PC-3 (cell line): ENCODE measurements around the gene PDLIM7. TPM values are rescaled to one million over a fixed set of nuclear protein-coding genes. Genes with fewer than 3 reads are reported as not detected.

Experiments
- ATAC-seq: fragments of 200-7000 bp; cut with Tn5 transposase; 2 replicates; pipeline ENCODE4 v1.9.1; 2020; ENCODE audit warnings: mild to moderate bottlenecking, moderate library complexity
- BruUV-seq: library from RNA; stranded (reverse); fragments of 400-500 nt; replicated peaks from 2 replicates; lab custom pipeline; 2021; lab: Mats Ljungman, UMichigan
- CTCF ChIA-PET: fragments of 300-600 bp; sonication (Branson Sonifier 250); formaldehyde crosslinking; loops from one replicate; lab custom pipeline; 2022; ENCODE audit warnings: antibody characterized with exemption; lab: Charles Lee
- POLR2A ChIA-PET: fragments of 300-600 bp; sonication (Branson Sonifier 250); formaldehyde crosslinking; loops from one replicate; lab custom pipeline; 2022; ENCODE audit warnings: antibody characterized with exemption; ENCODE audit not compliant: unreplicated experiment; lab: Charles Lee
- DNase-seq: peaks from one replicate; pipeline ENCODE4 v3.0.0-alpha.2; 2015
- H2AFZ ChIP-seq: fragments of 300-600 bp; sonication (generic); 2 replicates; pipeline ENCODE4 v1.6.0; 2016; ENCODE audit warnings: antibody characterized with exemption, low read length
- H3F3A ChIP-seq: fragments of 300-600 bp; sonication (generic); one replicate; pipeline ENCODE4 v1.6.0; 2017; ENCODE audit warnings: antibody characterized with exemption, low read length, control low read depth, mild to moderate bottlenecking; ENCODE audit not compliant: unreplicated experiment
- H3K27ac ChIP-seq: fragments of 300-600 bp; sonication (generic); 2 replicates; pipeline ENCODE4 v1.5.1; 2016; ENCODE audit warnings: mild to moderate bottlenecking, low read length
- H3K27me3 ChIP-seq: fragments of 300-600 bp; sonication (generic); 2 replicates; pipeline ENCODE4 v1.6.1; 2016; ENCODE audit warnings: low read length, mixed read lengths
- H3K36me3 ChIP-seq: fragments of 300-600 bp; sonication (generic); 2 replicates; pipeline ENCODE4 v1.6.1; 2016; ENCODE audit warnings: low read depth, mixed run types, low read length, mixed read lengths
- H3K4me1 ChIP-seq: fragments of 300-600 bp; sonication (generic); 2 replicates; pipeline ENCODE4 v1.5.1; 2016; ENCODE audit warnings: low read length; ENCODE audit not compliant: insufficient read depth
- H3K4me2 ChIP-seq: fragments of 300-600 bp; sonication (generic); 2 replicates; pipeline ENCODE4 v1.6.0; 2016; ENCODE audit warnings: low read length
- H3K4me3 ChIP-seq: fragments of 300-600 bp; sonication (generic); 2 replicates; pipeline ENCODE4 v1.5.1; 2016; ENCODE audit warnings: mild to moderate bottlenecking, low read length, mixed read lengths
- H3K79me2 ChIP-seq: fragments of 300-600 bp; sonication (generic); 2 replicates; pipeline ENCODE4 v1.6.1; 2017; ENCODE audit warnings: low read length, mixed read lengths
- H3K9ac ChIP-seq: fragments of 300-600 bp; sonication (generic); 2 replicates; pipeline ENCODE4 v1.6.0; 2016; ENCODE audit warnings: mild to moderate bottlenecking, low read length
- H3K9me2 ChIP-seq: fragments of 300-600 bp; sonication (generic); replicated peaks from 2 replicates; pipeline ENCODE4 v1.6.1; 2016; ENCODE audit warnings: mixed run types, low read length, mixed read lengths
- H3K9me3 ChIP-seq: fragments of 300-600 bp; sonication (generic); 2 replicates; pipeline ENCODE4 v1.6.1; 2016; ENCODE audit warnings: low read length, mixed read lengths
- H4K20me1 ChIP-seq: fragments of 300-600 bp; sonication (generic); 2 replicates; pipeline ENCODE4 v1.6.1; 2016; ENCODE audit warnings: low read length, mixed read lengths
- EZH2 ChIP-seq: fragments of 300-600 bp; sonication (generic); IDR thresholded peaks from one replicate; pipeline ENCODE4 v1.6.1; 2017; ENCODE audit warnings: antibody characterized with exemption, mild to moderate bottlenecking, low read length; ENCODE audit not compliant: unreplicated experiment
- EZH2phosphoT487 ChIP-seq: fragments of 300-600 bp; sonication (generic); IDR thresholded peaks from 2 replicates; pipeline ENCODE4 v1.6.1; 2018; ENCODE audit warnings: mild to moderate bottlenecking, antibody characterized with exemption, low read length, borderline replicate concordance
- intact Hi-C: fragments of 100-400 bp; cut with micrococcal nuclease; formaldehyde crosslinking; loops from 2 replicates; pipeline ENCODE4 v1.9.0; 2023
- total RNA-seq: library from RNA; depleted of rRNA; stranded (reverse); fragments of >200 nt; gene quantifications from 2 replicates; pipeline ENCODE4 v1.2.3, GENCODE V29; 2014
- TF ChIP-seq, protein P1 (sequence below): fragments of 300-600 bp; sonication (generic); conservative IDR thresholded peaks from 2 replicates; pipeline ENCODE4 v1.5.1; 2017; ENCODE audit warnings: antibody characterized with exemption, low read depth, mild to moderate bottlenecking, low read length

Gene PDLIM7
- total RNA-seq, 1 experiment from 2014 or later, result 159 TPM

DNA sequence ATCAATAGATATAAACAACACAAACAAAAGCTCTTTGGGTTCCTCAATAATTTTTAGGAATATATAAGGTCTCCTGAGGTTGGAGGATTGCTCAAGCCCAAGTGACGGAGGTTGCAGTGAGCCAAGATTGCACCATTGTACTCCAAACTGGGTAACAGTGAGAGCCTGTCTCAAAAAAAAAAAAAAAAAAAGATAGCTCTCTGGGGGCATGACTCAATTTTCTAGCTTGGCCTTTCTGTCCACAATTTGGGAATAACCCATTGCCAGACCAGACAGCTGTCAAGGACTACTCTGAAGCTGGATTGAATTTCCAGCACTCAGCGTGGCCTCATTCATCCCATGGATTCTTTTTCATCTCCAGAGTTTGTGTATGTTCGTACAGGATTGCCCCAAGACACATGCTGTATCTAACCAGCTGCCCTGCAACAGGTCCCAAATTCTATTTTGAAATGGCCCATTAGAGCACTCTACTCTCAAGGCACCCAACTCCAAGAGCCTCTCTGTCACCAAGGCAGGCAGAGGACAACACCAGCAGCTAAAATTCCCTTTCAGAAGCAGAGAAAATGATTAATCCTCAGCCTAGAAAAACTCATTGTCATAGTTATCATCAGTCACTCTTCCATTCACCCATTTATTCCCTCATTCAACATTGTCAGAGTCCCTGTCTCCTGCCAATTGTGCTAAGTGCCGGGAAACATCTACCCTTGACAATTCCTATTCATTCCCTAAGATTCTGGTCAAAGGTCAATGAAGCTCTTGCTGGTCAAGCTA is 48.3 kb upstream of the PDLIM7 start:
- H3K27me3 ChIP-seq, result no peaks in the 10 kb centered on the region
- no peak for ATAC-seq
- H3K79me2 ChIP-seq, result peaks cover 81% of the 10 kb centered on the region
- intact Hi-C loops, result no loop called here
- no peak for DNase-seq
- TF ChIP-seq EZH2, result no peak
- TF ChIP-seq EZH2phosphoT487, result no peak
- TF ChIP-seq, protein P1, sequence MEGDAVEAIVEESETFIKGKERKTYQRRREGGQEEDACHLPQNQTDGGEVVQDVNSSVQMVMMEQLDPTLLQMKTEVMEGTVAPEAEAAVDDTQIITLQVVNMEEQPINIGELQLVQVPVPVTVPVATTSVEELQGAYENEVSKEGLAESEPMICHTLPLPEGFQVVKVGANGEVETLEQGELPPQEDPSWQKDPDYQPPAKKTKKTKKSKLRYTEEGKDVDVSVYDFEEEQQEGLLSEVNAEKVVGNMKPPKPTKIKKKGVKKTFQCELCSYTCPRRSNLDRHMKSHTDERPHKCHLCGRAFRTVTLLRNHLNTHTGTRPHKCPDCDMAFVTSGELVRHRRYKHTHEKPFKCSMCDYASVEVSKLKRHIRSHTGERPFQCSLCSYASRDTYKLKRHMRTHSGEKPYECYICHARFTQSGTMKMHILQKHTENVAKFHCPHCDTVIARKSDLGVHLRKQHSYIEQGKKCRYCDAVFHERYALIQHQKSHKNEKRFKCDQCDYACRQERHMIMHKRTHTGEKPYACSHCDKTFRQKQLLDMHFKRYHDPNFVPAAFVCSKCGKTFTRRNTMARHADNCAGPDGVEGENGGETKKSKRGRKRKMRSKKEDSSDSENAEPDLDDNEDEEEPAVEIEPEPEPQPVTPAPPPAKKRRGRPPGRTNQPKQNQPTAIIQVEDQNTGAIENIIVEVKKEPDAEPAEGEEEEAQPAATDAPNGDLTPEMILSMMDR, result no peak
- peaks cover 4% of the 10 kb centered on the region; the same call in 1 of the 2 replicates for H3K36me3 ChIP-seq
- H3K9ac ChIP-seq, result no peak overlapping the region
- CTCF ChIA-PET, result interaction anchor here (0.6 to 1.2 kb wide), 3 partner anchors 8 to 51 kb away, joined by 3 to 5 read pairs (median 4); partner anchors contain the start of gene PDLIM7
- peak overlapping the region; percentile 83 for H3K27ac ChIP-seq
- no TSS peak for BruUV-seq
- no peak overlapping the region for H2AFZ ChIP-seq
- no peak overlapping the region for H3K4me3 ChIP-seq
- no peaks in the 10 kb centered on the region for H3K9me2 ChIP-seq
- H3F3A ChIP-seq, result peaks cover 22% of the 10 kb centered on the region
- H3K4me2 ChIP-seq, result no peak overlapping the region; the same call in 1 of the 2 replicates
- H4K20me1 ChIP-seq, result peaks cover 13% of the 10 kb centered on the region
- H3K4me1 ChIP-seq, result peaks cover 24% of the 10 kb centered on the region
- no peaks in the 10 kb centered on the region for H3K9me3 ChIP-seq
- POLR2A ChIA-PET, result interaction anchor here (0.6 to 1.0 kb wide), 3 partner anchors 29 to 51 kb away, joined by 3 to 4 read pairs (median 4); partner anchors contain the start of gene TMED9

DNA sequence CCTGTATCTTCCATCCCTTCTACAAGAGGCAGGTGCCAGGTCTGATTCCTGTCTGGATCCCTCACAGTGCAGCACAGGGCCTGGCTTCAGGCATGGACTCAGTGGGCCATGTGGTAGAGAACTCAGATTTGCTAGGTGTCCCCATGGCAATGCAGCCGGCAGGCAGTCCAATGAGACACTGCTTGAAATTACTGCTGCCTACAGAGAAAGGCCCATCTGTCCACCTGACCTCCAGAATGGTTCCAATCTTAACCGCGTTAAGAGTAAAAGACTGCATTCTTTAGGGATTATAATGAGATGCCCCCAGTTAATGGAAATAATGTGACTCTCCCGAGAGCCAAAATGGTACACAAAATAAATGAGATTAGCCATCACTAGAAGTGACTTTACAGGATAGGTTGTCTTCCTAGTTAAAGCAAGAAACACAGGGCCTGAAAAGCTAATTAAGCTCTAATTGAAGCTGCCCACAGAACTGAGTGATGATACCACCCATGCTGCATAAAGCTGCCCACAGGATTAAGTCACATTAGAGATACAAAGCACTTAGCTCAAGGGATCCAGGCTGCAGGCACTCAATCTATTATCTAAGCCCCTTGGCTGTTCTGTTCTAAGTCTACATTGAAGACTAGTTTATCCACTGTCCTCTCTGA is 45.5 kb upstream of the PDLIM7 start:
- no peaks in the 10 kb centered on the region for H3K9me3 ChIP-seq
- no TSS peak for BruUV-seq
- intact Hi-C loops, result no loop called here
- H3K27ac ChIP-seq, result no peak overlapping the region
- H3K4me1 ChIP-seq, result peaks cover 25% of the 10 kb centered on the region
- ATAC-seq (no peak), DNase-seq (no peak)
- no peak overlapping the region for H2AFZ ChIP-seq
- H3K36me3 ChIP-seq, result peaks cover 13% of the 10 kb centered on the region; the same call in 1 of the 2 replicates
- no peak overlapping the region for H3K4me2 ChIP-seq
- TF ChIP-seq EZH2phosphoT487 (no peak), EZH2 (no peak)
- TF ChIP-seq, protein P1, result no peak
- no peaks in the 10 kb centered on the region for H3K9me2 ChIP-seq
- peaks cover 16% of the 10 kb centered on the region for H4K20me1 ChIP-seq
- no peak overlapping the region for H3K9ac ChIP-seq
- H3K4me3 ChIP-seq, result no peak overlapping the region
- H3K79me2 ChIP-seq, result peaks cover 64% of the 10 kb centered on the region
- no peaks in the 10 kb centered on the region for H3K27me3 ChIP-seq
- ChIA-PET POLR2A (no interaction called here), CTCF (no interaction called here)
- peaks cover 20% of the 10 kb centered on the region for H3F3A ChIP-seq
